Esophagus squamous epithelium (tissue), 5 donors: ENCODE data around the gene ZNF507. TPM values are rescaled to one million over a fixed set of nuclear protein-coding genes. Genes with fewer than 3 reads are reported as not detected.

Experiments
- DNase-seq: peaks from one replicate; lab custom pipeline; 2025; lab: John Stamatoyannopoulos, UW
- H3K27ac ChIP-seq, 4 donors: fragments of 200-600 bp; sonication (generic); one replicate each; pipeline ENCODE4 v1.5.1; 2016 to 2019; ENCODE audit warnings: mild to moderate bottlenecking in 1 of 4
- H3K27me3 ChIP-seq, 4 donors: fragments of 200-600 bp; sonication (generic); 1 replicate in 3 of 4; 2 replicates in 1 of 4; pipeline versions ENCODE4 v1.5.1 to v1.6.0; 2017 to 2021; ENCODE audit warnings: antibody characterized with exemption in 1 of 4
- H3K36me3 ChIP-seq, 3 donors: fragments of 200-600 bp; sonication (generic); one replicate each; pipeline ENCODE4 v1.5.1; 2016 to 2019
- H3K4me1 ChIP-seq, 3 donors: fragments of 200-600 bp; sonication (generic); one replicate each; pipeline ENCODE4 v1.5.1; 2017 to 2019
- H3K4me3 ChIP-seq, 4 donors: fragments of 200-600 bp; sonication (generic); 1 replicate in 3 of 4; 2 replicates in 1 of 4; pipeline ENCODE4 v1.5.1; 2016 to 2019; ENCODE audit warnings: mild to moderate bottlenecking in 2 of 4, moderate library complexity in 1 of 4
- H3K9me3 ChIP-seq, 3 donors: fragments of 200-600 bp; sonication (generic); one replicate each; pipeline ENCODE4 v1.5.1; 2016 to 2019
- CTCF ChIP-seq, 6 experiments: fragments of 450-650 bp in 4 of 6; fragments of 200-600 bp in 2 of 6; sonication (generic) in 2 of 6; IDR thresholded peaks; one replicate each; pipeline ENCODE4 v1.5.1; 2016 to 2019; ENCODE audit warnings: antibody characterized with exemption in 6 of 6, mild to moderate bottlenecking in 4 of 6, moderate library complexity in 4 of 6
- POLR2A ChIP-seq, 4 donors: fragments of 450-650 bp; IDR thresholded peaks; one replicate each; pipeline ENCODE4 v1.6.1; 2017; ENCODE audit warnings: antibody characterized with exemption in 4 of 4, mild to moderate bottlenecking in 4 of 4, moderate library complexity in 3 of 4
- WGBS, 2 donors: methylation state at CpG; one replicate each; pipeline ENCODE4 v1.1.5; 2018; 5-methylcytosine and 5-hydroxymethylcytosine counted together
- intact Hi-C: fragments of 100-400 bp; cut with DNase I; formaldehyde crosslinking; loops from one replicate; pipeline ENCODE4 v1.15.0; 2022
- total RNA-seq, 4 donors: library from RNA; depleted of rRNA; stranded (reverse); fragments of >200 nt; gene quantifications; one replicate each; pipeline ENCODE4 v1.1.0, GENCODE V29; 2016
- donor health status: DM: yes; HTN: yes; CAD: no.

ZNF507 gene
- total RNA-seq, 4 donors from 2014 or later, result 5.1 to 19.8 (median 9.3) TPM

DNA sequence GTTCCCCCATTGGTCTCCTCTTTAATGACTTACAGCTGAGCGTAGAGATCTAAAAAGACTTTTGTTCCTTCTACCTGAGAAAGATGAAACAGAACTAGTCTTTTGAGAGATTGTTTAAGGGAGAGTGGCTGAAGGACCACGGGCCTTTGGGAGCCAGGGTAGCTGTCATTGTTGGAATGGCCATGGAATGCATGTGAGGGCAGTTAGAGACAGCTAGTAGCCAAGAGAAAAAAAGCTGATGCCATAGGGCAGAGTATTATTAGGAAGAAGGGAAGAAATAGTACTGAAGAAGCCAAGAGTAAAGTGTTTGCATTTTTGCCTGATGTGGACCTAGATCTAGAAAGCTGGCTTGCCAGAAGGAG is 5.6 kb downstream of the ZNF507 start:
- no peak for DNase-seq
- H3K27ac ChIP-seq, result peak overlapping the region; percentile 33 to 65 (median 64)
- peaks cover 8 to 55% (median 11%) of the 10 kb centered on the region in 3 donors for H3K36me3 ChIP-seq
- TF ChIP-seq CTCF (IDR thresholded peaks at IDR 0.05), result no peak
- TF ChIP-seq POLR2A (IDR thresholded peaks at IDR 0.05), result no peak
- WGBS, 2 donors, result 77 to 86% methylated on average over 2 of the region's 2 CpGs
- intact Hi-C loops, result no loop called here
- no peaks in the 10 kb centered on the region for H3K27me3 ChIP-seq
- H3K9me3 ChIP-seq, result no peaks in the 10 kb centered on the region
- no peak overlapping the region for H3K4me3 ChIP-seq
- peaks cover 14 to 95% (median 27%) of the 10 kb centered on the region in 3 donors for H3K4me1 ChIP-seq

GRCh38 chr19:32352241-32352630 is 6.8 kb downstream of the ZNF507 start:
- intact Hi-C loops, result no loop called here
- no peak overlapping the region for H3K4me3 ChIP-seq
- no peak for DNase-seq
- TF ChIP-seq POLR2A (IDR thresholded peaks at IDR 0.05) (no peak), CTCF (IDR thresholded peaks at IDR 0.05) (no peak)
- 75 to 100% methylated on average over 1 of the region's 1 CpG for WGBS, 2 donors
- H3K36me3 ChIP-seq, result peaks cover 8 to 68% (median 11%) of the 10 kb centered on the region in 3 donors
- no peaks in the 10 kb centered on the region for H3K9me3 ChIP-seq
- peaks cover 13 to 90% (median 22%) of the 10 kb centered on the region in 3 donors for H3K4me1 ChIP-seq
- peak overlapping the region in 2 of 4 donors; percentile 62 to 65 for H3K27ac ChIP-seq
- H3K27me3 ChIP-seq, result no peaks in the 10 kb centered on the region

DNA sequence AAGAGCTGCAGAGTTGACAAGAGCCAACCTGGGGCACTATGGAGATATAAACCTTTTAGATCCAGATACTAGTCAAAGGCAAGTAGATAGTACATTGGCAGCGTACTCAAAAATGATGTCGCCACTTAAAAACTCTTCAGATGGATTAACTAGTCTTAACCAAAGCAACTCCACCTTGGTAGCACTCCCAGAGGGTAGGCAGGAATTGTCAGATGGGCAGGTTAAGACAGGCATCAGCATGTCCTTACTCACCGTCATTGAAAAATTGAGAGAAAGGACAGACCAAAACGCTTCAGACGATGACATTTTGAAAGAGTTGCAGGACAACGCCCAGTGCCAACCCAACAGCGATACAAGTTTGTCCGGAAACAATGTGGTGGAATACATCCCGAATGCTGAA is 8.9 kb downstream of the ZNF507 start:
- no peaks in the 10 kb centered on the region for H3K27me3 ChIP-seq
- peak overlapping the region in 3 of 4 donors; percentile 18 to 69 (median 66) for H3K27ac ChIP-seq
- DNase-seq, result no peak
- H3K9me3 ChIP-seq, result no peaks in the 10 kb centered on the region
- H3K36me3 ChIP-seq, result peaks cover 8 to 72% (median 11%) of the 10 kb centered on the region in 3 donors
- TF ChIP-seq CTCF (IDR thresholded peaks at IDR 0.05), result no peak
- no peak for TF ChIP-seq POLR2A (IDR thresholded peaks at IDR 0.05)
- H3K4me1 ChIP-seq, result peaks cover 5 to 69% (median 13%) of the 10 kb centered on the region in 3 donors
- 57 to 61% methylated on average over 9 of the region's 9 CpGs for WGBS, 2 donors
- intact Hi-C loops, result no loop called here
- no peak overlapping the region for H3K4me3 ChIP-seq

DNA sequence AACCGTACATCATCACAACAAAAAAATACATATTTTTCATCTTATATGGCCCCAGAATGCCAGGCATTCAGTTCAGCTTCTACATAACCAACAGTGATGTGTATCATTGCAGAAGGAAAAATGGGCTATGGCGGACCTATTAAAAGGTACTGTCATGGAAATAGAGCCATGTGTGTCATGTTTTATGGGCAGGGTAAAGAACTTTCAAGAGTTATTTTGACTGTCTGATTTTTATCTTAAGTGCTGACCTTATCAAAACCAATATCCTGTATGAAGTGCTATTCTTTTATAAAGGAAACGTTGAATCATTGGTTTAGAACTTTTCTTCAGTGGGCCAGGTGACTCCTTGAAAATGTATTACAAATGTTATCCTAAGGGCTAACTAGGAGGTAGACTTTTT is 9.9 kb downstream of the ZNF507 start:
- H3K36me3 ChIP-seq, result peaks cover 8 to 74% (median 11%) of the 10 kb centered on the region in 3 donors
- no peak for DNase-seq
- 91 to 97% methylated on average over 3 of the region's 3 CpGs for WGBS, 2 donors
- no peaks in the 10 kb centered on the region for H3K9me3 ChIP-seq
- TF ChIP-seq CTCF (IDR thresholded peaks at IDR 0.05) (no peak), POLR2A (IDR thresholded peaks at IDR 0.05) (no peak)
- intact Hi-C loops, result no loop called here
- peak overlapping the region in 1 of 4 donors; percentile 69 for H3K27ac ChIP-seq
- H3K4me1 ChIP-seq, result peaks cover 5 to 59% (median 9%) of the 10 kb centered on the region in 3 donors
- H3K4me3 ChIP-seq, result no peak overlapping the region
- no peaks in the 10 kb centered on the region for H3K27me3 ChIP-seq

DNA sequence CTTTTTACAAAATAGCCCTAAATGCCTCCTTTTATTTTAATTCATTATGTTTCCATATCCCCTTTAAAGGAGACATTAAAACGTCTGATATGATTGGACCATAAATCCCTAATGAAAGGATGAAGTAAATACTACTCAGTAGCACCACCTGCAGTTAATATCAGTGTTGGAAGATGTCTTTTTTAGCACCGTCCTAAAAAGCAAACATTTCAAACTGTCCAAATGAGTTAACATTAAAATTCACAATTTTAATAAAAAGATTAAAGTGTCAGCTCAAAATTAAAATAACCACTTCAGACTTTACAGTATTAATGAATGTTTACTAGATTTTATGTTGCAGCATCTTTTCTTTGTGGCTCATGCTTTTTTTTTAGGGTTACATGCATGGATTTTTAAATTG is 12.3 kb downstream of the ZNF507 start:
- TF ChIP-seq CTCF (IDR thresholded peaks at IDR 0.05) (peak in 2 of 6 experiments; percentile 22 to 33), POLR2A (IDR thresholded peaks at IDR 0.05) (no peak)
- Histone ChIP-seq H3K9me3 (no peaks in the 10 kb centered on the region), H3K4me3 (no peak overlapping the region), H3K27ac (no peak overlapping the region), H3K36me3 (peaks cover 8 to 95% (median 10%) of the 10 kb centered on the region in 3 donors), H3K27me3 (no peaks in the 10 kb centered on the region), H3K4me1 (peaks cover 8 to 48% (median 8%) of the 10 kb centered on the region in 3 donors)
- WGBS, 2 donors, result 17% methylated on average over 2 of the region's 2 CpGs
- DNase-seq, result no peak
- intact Hi-C loops, result no loop called here
